Neural cell (in vitro differentiated cells): ENCODE data around the gene ZNF222. TPM values are rescaled to one million over a fixed set of nuclear protein-coding genes. Genes with fewer than 3 reads are reported as not detected.

ENCODE experiments used
- H2AFZ ChIP-seq: fragments of 200-600, 300-800 bp; sonication (generic), shearing (Covaris generic); 2 replicates; pipeline ENCODE4 v1.6.0; 2014; ENCODE audit warnings: low read depth, mild to moderate bottlenecking, antibody characterized with exemption, low read length, moderate library complexity
- H3F3A ChIP-seq: fragments of 200-600 bp; shearing (Covaris generic); 2 replicates; pipeline ENCODE4 v1.6.1; 2016; ENCODE audit warnings: mild to moderate bottlenecking, moderate library complexity, mixed read lengths, antibody characterized with exemption, low read length; ENCODE audit not compliant: insufficient read depth, poor library complexity, severe bottlenecking
- H3K27ac ChIP-seq: fragments of 200-600, 300-800 bp; sonication (generic), shearing (Covaris generic); 2 replicates; pipeline ENCODE4 v1.5.1; 2014; ENCODE audit warnings: mild to moderate bottlenecking, low read length, moderate library complexity
- H3K27me3 ChIP-seq: fragments of 300-800, 200-600 bp; sonication (generic), shearing (Covaris generic); 2 replicates; pipeline ENCODE4 v1.6.0; 2014; ENCODE audit warnings: mild to moderate bottlenecking, low read depth, low read length, moderate library complexity; ENCODE audit not compliant: insufficient read depth
- H3K36me3 ChIP-seq: fragments of 300-800, 200-600 bp; sonication (generic), shearing (Covaris generic); 2 replicates; pipeline ENCODE4 v1.5.1; 2014; ENCODE audit warnings: mild to moderate bottlenecking, antibody characterized with exemption, low read length, moderate library complexity; ENCODE audit not compliant: insufficient read depth
- H3K4me2 ChIP-seq: fragments of 300-800, 200-600 bp; sonication (generic), shearing (Covaris generic); 2 replicates; pipeline ENCODE4 v1.6.0; 2014; ENCODE audit warnings: mild to moderate bottlenecking, low read length
- H3K4me3 ChIP-seq: fragments of 300-800, 200-600 bp; sonication (generic), shearing (Covaris generic); 2 replicates; pipeline ENCODE4 v1.5.1; 2014; ENCODE audit warnings: mild to moderate bottlenecking, low read length, moderate library complexity
- H3K79me2 ChIP-seq: fragments of 200-600 bp; shearing (Covaris generic); replicated peaks from 2 replicates; pipeline ENCODE4 v1.6.0; 2014; ENCODE audit warnings: mild to moderate bottlenecking, low read length, moderate library complexity; ENCODE audit not compliant: insufficient read depth
- H3K9ac ChIP-seq: fragments of 300-800, 200-600 bp; sonication (generic), shearing (Covaris generic); 2 replicates; pipeline ENCODE4 v1.6.1; 2016; ENCODE audit warnings: mild to moderate bottlenecking, low read length, mixed read lengths
- H3K9me2 ChIP-seq: fragments of 200-600 bp; shearing (Covaris generic); 2 replicates; pipeline ENCODE4 v1.6.1; 2016; ENCODE audit warnings: mild to moderate bottlenecking, low read length, mixed read lengths; ENCODE audit not compliant: insufficient read depth
- H3K9me3 ChIP-seq: fragments of 200-600, 300-800 bp; sonication (generic), shearing (Covaris generic); 2 replicates; pipeline ENCODE4 v1.6.1; 2016; ENCODE audit warnings: mild to moderate bottlenecking, mixed run types, low read length, moderate library complexity, mixed read lengths
- H4K20me1 ChIP-seq: fragments of 200-600 bp; shearing (Covaris generic); 2 replicates; pipeline ENCODE4 v1.6.1; 2016; ENCODE audit warnings: mild to moderate bottlenecking, mixed run types; ENCODE audit not compliant: insufficient read depth
- CTCF ChIP-seq: fragments of 450-650 bp; IDR thresholded peaks from 2 replicates; pipeline ENCODE4 v1.5.1; 2014; ENCODE audit warnings: antibody characterized with exemption, mild to moderate bottlenecking, moderate library complexity; ENCODE audit not compliant: poor library complexity, severe bottlenecking
- EP300 ChIP-seq: fragments of 450-650 bp; conservative IDR thresholded peaks from 2 replicates; pipeline ENCODE4 v1.6.1; 2014; ENCODE audit warnings: antibody characterized with exemption, mild to moderate bottlenecking, moderate library complexity; ENCODE audit not compliant: poor library complexity, severe bottlenecking
- EZH2 ChIP-seq: fragments of 200-600, 300-800 bp; shearing (Covaris generic), sonication (generic); IDR thresholded peaks from 2 replicates; pipeline ENCODE4 v1.6.1; 2014; ENCODE audit warnings: antibody characterized with exemption, low read length, borderline replicate concordance, mild to moderate bottlenecking; ENCODE audit not compliant: insufficient read depth, poor library complexity, severe bottlenecking
- MXI1 ChIP-seq: fragments of 450-650 bp; conservative IDR thresholded peaks from 2 replicates; pipeline ENCODE4 v1.6.1; 2014; ENCODE audit warnings: antibody characterized with exemption, mild to moderate bottlenecking; ENCODE audit not compliant: poor library complexity, severe bottlenecking
- POLR2AphosphoS5 ChIP-seq: IDR thresholded peaks from 2 replicates; pipeline ENCODE4 v1.6.1; 2012
- RAD21 ChIP-seq: fragments of 450-650 bp; conservative IDR thresholded peaks from 2 replicates; pipeline ENCODE4 v1.6.1; 2014; ENCODE audit warnings: antibody characterized with exemption, mild to moderate bottlenecking, moderate library complexity
- REST ChIP-seq: IDR thresholded peaks from 2 replicates; pipeline ENCODE4 v1.6.1; 2012; ENCODE audit warnings: borderline replicate concordance
- SMC3 ChIP-seq: fragments of 450-650 bp; conservative IDR thresholded peaks from 2 replicates; pipeline ENCODE4 v1.6.1; 2014; ENCODE audit warnings: antibody characterized with exemption, mild to moderate bottlenecking, moderate library complexity; ENCODE audit not compliant: poor library complexity
- TAF1 ChIP-seq: IDR thresholded peaks from 2 replicates; pipeline ENCODE4 v1.6.1; 2012; ENCODE audit warnings: low read depth
- polyA plus RNA-seq: library from polyadenylated mRNA; depleted of rRNA; stranded (reverse); fragments of >200 nt; gene quantifications from 2 replicates; pipeline ENCODE4 v1.2.3, GENCODE V29; 2014

Gene ZNF222
- polyA plus RNA-seq, 1 donor from 2014 or later = 38.4 TPM

GRCh38 chr19:44051650-44052402, 26.6 kb downstream of the ZNF222 start, which contains the start of gene ZNF223:
Gene ZNF223 (plus strand): TSS chr19:44052036. CDS start chr19:44055177, 3,141 bp downstream.
- no peaks in the 10 kb centered on the region for H3K9me2 ChIP-seq
- peak within 1 kb of the TSS; percentile 55 for H3K27ac ChIP-seq
- no peaks in the 10 kb centered on the region for H3F3A ChIP-seq
- no peaks in the 10 kb centered on the region for H3K36me3 ChIP-seq
- peak within 1 kb of the TSS; percentile 96 for H2AFZ ChIP-seq
- H3K79me2 ChIP-seq = peaks cover 16% of the 10 kb centered on the region
- TF ChIP-seq EP300 (peak; percentile 9), REST (peak; percentile 81), POLR2AphosphoS5 (peak; percentile 51), EZH2 (no peak), TAF1 (no peak), SMC3 (peak; percentile 10), MXI1 (peak; percentile 58), CTCF (no peak), RAD21 (no peak)
- H4K20me1 ChIP-seq = no peaks in the 10 kb centered on the region
- H3K9ac ChIP-seq = peak within 1 kb of the TSS; percentile 77
- no peaks in the 10 kb centered on the region for H3K9me3 ChIP-seq
- H3K4me2 ChIP-seq = peak within 1 kb of the TSS; percentile 99
- H3K27me3 ChIP-seq = no peaks in the 10 kb centered on the region
- H3K4me3 ChIP-seq = peak within 1 kb of the TSS; percentile 90

GRCh38 chr19:44055870-44056269, 30.7 kb downstream of the ZNF222 start:
- Histone ChIP-seq H3K9ac (no peak overlapping the region), H4K20me1 (no peaks in the 10 kb centered on the region), H3K27ac (no peak overlapping the region), H3K4me2 (no peak overlapping the region), H3K9me2 (no peaks in the 10 kb centered on the region), H3K4me3 (no peak overlapping the region), H3K36me3 (peaks cover 6% of the 10 kb centered on the region), H3K9me3 (no peaks in the 10 kb centered on the region), H3K27me3 (no peaks in the 10 kb centered on the region), H3F3A (no peaks in the 10 kb centered on the region), H3K79me2 (peaks cover 16% of the 10 kb centered on the region), H2AFZ (no peak overlapping the region)
- TF ChIP-seq POLR2AphosphoS5 (no peak), CTCF (no peak), SMC3 (no peak), MXI1 (no peak), EP300 (no peak), EZH2 (no peak), TAF1 (no peak)
